Measurements from ENCODE around the gene SCFD2.

- no peak for TF ChIP-seq GATA2 (IDR thresholded peaks at IDR 0.05; ENCODE audit: low read depth, low read length)
- TF ChIP-seq GATA3 (IDR thresholded peaks at IDR 0.05; ENCODE audit: low read depth, low read length): no peak
These were observed 504.6 kb downstream of the SCFD2 start for GRCh38 chr4:52861171-52861823.

All from SH-SY5Y (cell line).